ENCODE measurements around the gene AGXT. TPM values are rescaled to one million over a fixed set of nuclear protein-coding genes. Genes with fewer than 3 reads are reported as not detected.

AGXT gene
- total RNA-seq, 1 donor from 2014 or later = not detected

Other genes starting within 250 kb of the AGXT start
- 2.2 TPM for gene GPR35, start 243.3 kb upstream of the AGXT start, total RNA-seq
- not detected for gene AQP12B, start 185.9 kb upstream of the AGXT start, total RNA-seq
- not detected for gene AQP12A, start 177.0 kb upstream of the AGXT start, total RNA-seq
- gene KIF1A, start 48.6 kb upstream of the AGXT start, total RNA-seq = 1.5 TPM
- not detected for gene MAB21L4, start 27.3 kb downstream of the AGXT start, total RNA-seq
- not detected for gene CROCC2, start 37.5 kb downstream of the AGXT start, total RNA-seq
- 6.7 TPM for gene SNED1, start 129.8 kb downstream of the AGXT start, total RNA-seq
- gene MTERF4, start 233.5 kb downstream of the AGXT start, total RNA-seq = 23.0 TPM